HT-29 (cell line): ENCODE results near the gene AMPH. TPM values are rescaled to one million over a fixed set of nuclear protein-coding genes. Genes with fewer than 3 reads are reported as not detected.
"Not testable (repeated sequence)": the region's sequence is repeated elsewhere in the genome, so short reads cannot be mapped to it uniquely, and the experiment has no call there.

Experiments
- DNase-seq: peaks from one replicate; pipeline ENCODE4 v3.0.0-alpha.2; 2015; ENCODE audit warnings: low spot score
- total RNA-seq: library from RNA; depleted of rRNA; stranded (reverse); fragments of >200 nt; shearing (Covaris generic); gene quantifications from 2 replicates; pipeline ENCODE4 v1.2.3, GENCODE V29; 2014

AMPH gene
- total RNA-seq, 1 experiment from 2014 or later: not detected

DNA sequence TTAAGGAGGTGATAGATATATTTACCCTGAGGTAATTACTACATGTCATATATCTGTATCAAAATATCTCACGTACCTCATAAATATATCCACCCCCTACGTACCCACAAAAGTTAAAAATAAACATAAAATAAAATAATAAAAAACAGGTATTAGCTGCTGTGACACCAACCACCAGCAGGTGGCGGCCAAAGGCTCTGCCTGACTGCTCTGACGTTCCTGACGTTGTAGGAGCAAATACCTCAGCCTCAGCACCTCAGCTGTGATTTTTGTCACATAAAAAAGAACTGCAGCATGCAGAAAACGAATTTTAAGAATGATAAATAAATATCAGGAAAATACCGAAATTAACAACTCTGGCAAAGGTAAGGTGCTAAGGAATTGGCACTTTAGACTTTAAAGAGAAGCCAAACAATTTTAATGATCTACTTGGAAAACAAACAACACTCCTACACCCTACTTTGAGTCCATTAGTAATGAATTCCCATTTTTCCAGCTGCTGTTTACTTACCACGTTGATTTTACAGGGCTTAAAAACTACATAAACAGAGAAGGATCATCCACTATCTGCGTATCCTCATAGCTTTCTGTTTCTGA lies 232.3 kb downstream of the AMPH start:
- peak; percentile 70 for DNase-seq

GRCh38 chr7:38396852-38397251 lies 234.3 kb downstream of the AMPH start:
- no peak for DNase-seq

- DNase-seq: not testable (repeated sequence)
Measured at GRCh38 chr7:38395921-38396552, 235.1 kb downstream of the AMPH start.

GRCh38 chr7:38394660-38395059 lies 236.5 kb downstream of the AMPH start:
- no peak for DNase-seq

GRCh38 chr7:38393874-38394273 lies 237.3 kb downstream of the AMPH start:
- DNase-seq: no peak

DNA sequence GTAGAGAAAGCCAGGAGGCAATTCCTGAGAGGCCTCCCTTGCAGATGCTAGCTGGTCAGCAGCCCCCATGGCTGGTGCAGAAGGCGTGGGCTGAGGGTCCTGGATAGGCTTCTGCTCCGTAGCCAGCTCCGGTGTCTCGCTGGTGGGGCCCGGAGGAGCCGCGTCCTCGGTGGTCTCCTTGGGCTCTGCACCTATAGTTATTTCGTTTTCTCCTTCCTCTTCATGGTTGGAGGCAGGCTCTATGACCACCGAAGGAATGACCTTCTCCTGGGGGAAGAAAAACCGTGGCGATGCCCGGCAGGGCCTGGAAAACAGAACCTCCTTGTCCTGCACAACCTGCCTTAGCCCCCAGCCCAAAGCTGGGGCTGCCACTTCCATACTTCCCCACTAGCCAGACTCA lies 239.4 kb downstream of the AMPH start:
- DNase-seq: no peak

GRCh38 chr7:38385682-38386081 lies 245.5 kb downstream of the AMPH start:
- DNase-seq: no peak

GRCh38 chr7:38383281-38383680 lies 247.9 kb downstream of the AMPH start:
- DNase-seq: no peak

DNA sequence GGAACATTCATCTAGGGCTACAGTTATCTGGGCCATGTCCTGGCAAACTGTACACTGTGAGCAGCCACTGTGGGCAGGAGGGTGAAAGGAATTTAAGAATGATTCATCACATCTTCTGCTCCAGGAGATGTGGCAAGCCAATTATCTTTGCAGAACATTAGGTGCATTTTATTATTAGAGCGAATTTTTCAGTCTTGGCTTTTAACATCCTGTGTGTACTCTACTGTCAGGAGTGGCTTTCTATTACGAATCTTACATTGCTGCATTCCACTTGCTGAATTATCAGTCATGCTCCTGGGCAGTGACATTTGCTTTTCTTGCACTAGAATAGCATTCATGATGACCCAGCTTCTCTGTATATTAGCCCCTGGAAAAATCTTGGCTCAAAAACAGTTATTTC lies 248.5 kb downstream of the AMPH start:
- DNase-seq: no peak

DNA sequence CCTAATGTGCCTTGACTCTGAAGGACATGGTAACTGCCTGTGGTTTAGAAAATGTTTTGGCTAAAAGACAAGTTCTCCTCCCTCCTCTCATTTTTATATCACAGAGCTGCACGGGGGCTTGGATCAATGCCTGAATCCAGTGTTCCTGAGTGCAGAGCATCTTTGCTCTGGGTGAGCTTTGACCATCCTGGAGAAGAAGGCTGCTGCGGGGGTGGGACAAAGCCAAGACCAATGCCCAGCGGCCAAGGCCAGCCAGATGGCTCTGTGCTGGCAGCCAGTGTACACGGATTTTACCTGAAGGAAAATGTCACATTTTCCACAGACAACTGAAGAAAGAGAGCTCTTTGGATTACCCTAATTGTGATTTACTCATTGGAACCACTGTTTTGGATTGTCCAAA lies 255.7 kb downstream of the AMPH start:
- DNase-seq: no peak

GRCh38 chr7:38374507-38374906 lies 256.7 kb downstream of the AMPH start:
- peak; percentile 33 for DNase-seq

DNA sequence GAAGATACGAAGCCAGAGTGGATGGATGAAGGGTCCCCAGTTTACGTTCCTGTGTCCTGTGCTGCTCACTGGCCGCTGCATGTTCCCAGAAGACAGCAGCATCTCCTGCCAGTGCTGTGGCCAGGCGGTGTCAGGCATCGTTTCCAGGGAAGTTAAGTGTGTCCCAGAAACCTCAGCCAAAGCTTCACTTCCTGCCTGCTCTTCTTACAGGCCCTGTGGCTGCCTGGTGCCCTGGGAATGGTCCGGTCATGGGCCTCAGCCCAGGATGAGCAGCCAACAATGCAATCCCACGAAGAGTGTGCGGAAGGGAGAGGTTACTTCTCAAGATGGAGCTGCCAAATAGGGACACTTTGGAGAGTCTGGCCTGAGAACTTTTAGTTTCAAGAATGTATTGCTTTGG lies 258.0 kb downstream of the AMPH start:
- no peak for DNase-seq

DNA sequence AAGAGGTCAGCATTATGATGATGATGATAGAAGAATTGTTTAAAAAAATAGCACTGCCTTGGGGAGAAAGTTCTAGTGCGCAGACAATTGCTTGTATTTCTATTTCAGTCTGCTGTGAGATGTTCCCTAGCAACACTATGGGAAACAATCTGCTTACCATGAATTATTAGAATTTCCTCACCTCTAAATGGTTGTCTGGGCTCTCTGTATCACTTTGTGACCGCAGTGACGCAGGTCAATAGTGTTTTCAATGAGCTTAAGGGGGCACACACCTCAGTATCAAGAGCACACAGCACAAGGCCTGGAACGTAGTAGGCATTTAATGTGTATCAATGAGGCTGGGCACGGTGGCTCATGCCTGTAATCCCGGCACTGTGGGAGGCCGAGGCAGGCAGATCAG lies 258.9 kb downstream of the AMPH start:
- no peak for DNase-seq

DNA sequence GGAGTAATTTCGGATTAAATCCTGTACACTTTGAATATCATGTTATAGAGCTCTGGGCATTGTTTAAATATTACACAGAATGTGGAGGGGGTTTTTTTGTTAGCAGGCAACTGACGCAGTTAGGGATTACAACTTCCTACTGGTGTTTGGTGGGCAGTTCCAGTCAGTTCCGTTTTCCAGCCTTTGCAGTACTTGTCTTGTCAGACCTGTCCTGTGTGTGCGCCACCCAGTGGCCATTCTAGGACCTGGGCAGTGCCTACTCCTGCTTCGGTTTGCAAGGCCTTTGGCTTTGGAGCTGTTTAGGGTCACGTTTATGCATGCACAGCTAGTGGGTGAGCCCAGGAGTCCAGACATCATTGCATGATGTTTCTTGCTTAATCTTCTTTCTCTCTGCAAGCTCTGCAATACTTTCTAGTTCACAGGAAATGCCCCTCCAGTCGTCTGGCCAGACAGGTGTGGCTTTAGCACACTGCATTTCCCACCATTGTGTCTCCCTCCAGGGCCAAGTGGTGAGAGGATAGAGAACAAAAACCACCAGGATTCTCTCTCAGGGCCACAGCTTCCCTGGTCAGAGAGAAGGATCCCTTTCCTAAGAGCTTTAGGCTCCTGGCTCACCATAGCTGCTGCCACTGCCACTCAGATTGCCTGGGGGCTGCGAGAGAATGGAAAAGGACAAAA lies 261.2 kb downstream of the AMPH start:
- DNase-seq: peak; percentile 82

DNA sequence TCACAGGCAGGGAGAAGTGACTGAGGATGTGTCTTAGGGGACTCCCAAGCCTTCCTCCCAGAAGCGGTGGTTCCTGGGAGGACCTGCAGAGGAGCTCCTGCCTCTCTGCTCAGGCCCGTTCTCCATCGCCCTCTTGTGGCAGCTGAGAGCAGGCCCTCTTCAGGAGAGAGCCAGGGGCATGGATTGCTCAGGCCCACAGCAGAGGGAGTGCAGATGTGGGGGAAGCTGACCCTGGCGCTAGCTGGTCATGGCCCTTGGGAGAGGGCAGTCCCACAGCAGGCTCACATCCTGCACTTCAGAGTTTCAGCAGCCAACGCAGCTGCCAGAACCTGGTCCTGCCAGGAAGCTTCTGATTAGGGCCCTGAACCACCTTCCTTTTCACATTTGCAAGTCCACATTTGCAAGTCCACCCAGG lies 263.0 kb downstream of the AMPH start:
- DNase-seq: peak; percentile 82

DNA sequence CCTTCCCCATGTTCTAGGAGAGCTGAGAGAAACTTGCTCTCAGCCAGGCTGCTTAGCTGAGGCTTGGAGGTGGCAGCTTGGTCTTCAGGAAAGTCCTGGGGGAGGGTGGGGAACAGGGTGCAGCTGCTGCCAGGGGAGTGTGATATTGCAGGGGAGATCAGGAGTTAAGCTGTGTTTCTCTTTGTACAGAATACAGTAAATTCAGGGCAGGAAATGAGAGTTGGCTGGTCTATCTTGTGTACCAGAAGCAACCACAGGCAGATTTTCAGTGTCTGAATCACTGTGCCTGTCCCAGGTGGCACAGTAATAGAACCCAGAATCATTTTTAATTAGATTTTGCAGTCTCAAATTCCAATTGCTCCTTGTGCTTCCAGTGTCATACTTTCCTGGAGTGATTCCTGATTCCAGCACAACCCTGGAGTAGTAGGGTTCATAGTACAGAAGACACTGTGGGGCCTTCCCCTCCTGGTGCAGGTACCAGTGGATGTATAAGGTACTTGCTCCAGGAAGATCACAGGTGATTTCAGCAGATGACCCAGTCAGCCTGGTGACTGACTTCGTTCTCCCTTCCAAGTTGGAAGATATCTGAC lies 263.8 kb downstream of the AMPH start:
- no peak for DNase-seq

GRCh38 chr7:38363379-38363778 lies 267.8 kb downstream of the AMPH start:
- peak; percentile 51 for DNase-seq

- DNase-seq: not testable (repeated sequence)
Measured at GRCh38 chr7:38362611-38363237, 268.4 kb downstream of the AMPH start.

- DNase-seq: no peak
Measured at GRCh38 chr7:38360776-38361175, 270.4 kb downstream of the AMPH start.

GRCh38 chr7:38359071-38359601 lies 272.0 kb downstream of the AMPH start:
- peak; percentile 24 for DNase-seq

GRCh38 chr7:38358273-38358831 lies 272.8 kb downstream of the AMPH start:
- not testable (repeated sequence) for DNase-seq
